Fibroblast of lung (primary cell): ENCODE data around the gene MLIP.

Experiments
- EZH2 ChIP-seq: IDR thresholded peaks from 2 replicates; pipeline ENCODE4 v1.5.1; 2012; ENCODE audit warnings: low read length, control low read depth, mild to moderate bottlenecking; ENCODE audit errors: missing control alignments
- TF ChIP-seq, protein P1 (sequence below), 2 donors: IDR thresholded peaks in 1 of 2; conservative IDR thresholded peaks in 1 of 2; 1 replicate in 1 of 2; 2 replicates in 1 of 2; pipeline ENCODE4 v1.5.1; 2011 to 2012; ENCODE audit warnings: low read length in 2 of 2, control low read depth in 1 of 2, inconsistent platforms in 1 of 2, low read depth in 1 of 2, mild to moderate bottlenecking in 1 of 2

DNA sequence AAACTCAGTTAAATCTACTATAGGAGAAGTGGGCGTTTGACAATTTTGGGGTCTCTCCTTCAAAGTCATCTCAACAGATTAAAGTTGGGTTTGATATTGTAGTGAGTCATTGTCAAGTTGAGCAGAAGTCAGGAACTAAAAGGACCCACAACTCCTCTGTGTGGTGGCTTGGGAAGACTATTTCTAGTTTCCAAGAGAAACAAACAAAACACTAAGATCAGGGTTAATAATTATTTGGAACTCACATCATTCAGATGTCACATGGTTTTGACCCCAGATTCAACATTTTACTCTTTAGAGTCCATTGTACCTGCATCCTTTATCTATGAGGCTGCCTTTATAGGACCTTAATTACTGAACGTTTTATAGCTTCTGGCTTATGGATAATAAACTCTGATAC is 151.7 kb downstream of the MLIP start:
- no peak for TF ChIP-seq EZH2
- TF ChIP-seq, protein P1, sequence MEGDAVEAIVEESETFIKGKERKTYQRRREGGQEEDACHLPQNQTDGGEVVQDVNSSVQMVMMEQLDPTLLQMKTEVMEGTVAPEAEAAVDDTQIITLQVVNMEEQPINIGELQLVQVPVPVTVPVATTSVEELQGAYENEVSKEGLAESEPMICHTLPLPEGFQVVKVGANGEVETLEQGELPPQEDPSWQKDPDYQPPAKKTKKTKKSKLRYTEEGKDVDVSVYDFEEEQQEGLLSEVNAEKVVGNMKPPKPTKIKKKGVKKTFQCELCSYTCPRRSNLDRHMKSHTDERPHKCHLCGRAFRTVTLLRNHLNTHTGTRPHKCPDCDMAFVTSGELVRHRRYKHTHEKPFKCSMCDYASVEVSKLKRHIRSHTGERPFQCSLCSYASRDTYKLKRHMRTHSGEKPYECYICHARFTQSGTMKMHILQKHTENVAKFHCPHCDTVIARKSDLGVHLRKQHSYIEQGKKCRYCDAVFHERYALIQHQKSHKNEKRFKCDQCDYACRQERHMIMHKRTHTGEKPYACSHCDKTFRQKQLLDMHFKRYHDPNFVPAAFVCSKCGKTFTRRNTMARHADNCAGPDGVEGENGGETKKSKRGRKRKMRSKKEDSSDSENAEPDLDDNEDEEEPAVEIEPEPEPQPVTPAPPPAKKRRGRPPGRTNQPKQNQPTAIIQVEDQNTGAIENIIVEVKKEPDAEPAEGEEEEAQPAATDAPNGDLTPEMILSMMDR (conservative IDR thresholded peaks at IDR 0.05 in 1 of 2, IDR thresholded peaks at IDR 0.05 in 1 of 2; ENCODE audit: low read depth in 1 of 2, low read length in 2 of 2): no peak
